Liver (tissue), 9 donors: ENCODE results near the gene MYO9A. TPM values are rescaled to one million over a fixed set of nuclear protein-coding genes. Genes with fewer than 3 reads are reported as not detected.
"Not testable (repeated sequence)": the region's sequence is repeated elsewhere in the genome, so short reads cannot be mapped to it uniquely, and the experiment has no call there.

Source experiments
- DNase-seq: peaks from one replicate; pipeline ENCODE4 v3.0.0-alpha.2; 2017; ENCODE audit warnings: low spot score
- H3K27ac ChIP-seq, 2 donors: one replicate each; pipeline ENCODE4 v1.7.0; 2013; ENCODE audit warnings: inconsistent platforms in 2 of 2, low read length in 2 of 2, control low read depth in 1 of 2, low read depth in 1 of 2, mild to moderate bottlenecking in 1 of 2
- H3K27me3 ChIP-seq, 4 donors: one replicate each; pipeline versions ENCODE4 v1.6.1 to v1.7.0; 2013; ENCODE audit warnings: low read length in 3 of 4, inconsistent platforms in 1 of 4, mild to moderate bottlenecking in 1 of 4, moderate library complexity in 1 of 4; ENCODE audit not compliant: control insufficient read depth in 4 of 4, insufficient read depth in 4 of 4
- H3K36me3 ChIP-seq, 4 donors: one replicate each; pipeline versions ENCODE4 v1.6.1 to v1.7.0; 2013; ENCODE audit warnings: low read length in 3 of 4, mild to moderate bottlenecking in 3 of 4, low read depth in 1 of 4, moderate library complexity in 1 of 4; ENCODE audit not compliant: control insufficient read depth in 4 of 4, insufficient read depth in 3 of 4
- H3K4me1 ChIP-seq, 4 donors: one replicate each; pipeline versions ENCODE4 v1.6.1 to v1.7.0; 2013; ENCODE audit warnings: low read length in 3 of 4, mild to moderate bottlenecking in 3 of 4, moderate library complexity in 1 of 4; ENCODE audit not compliant: control insufficient read depth in 4 of 4, insufficient read depth in 4 of 4
- H3K4me3 ChIP-seq, 3 donors: one replicate each; pipeline versions ENCODE4 v1.6.1 to v1.7.0; 2013; ENCODE audit warnings: low read length in 3 of 3, control low read depth in 1 of 3, low read depth in 1 of 3, mild to moderate bottlenecking in 1 of 3
- H3K9ac ChIP-seq, 2 donors: one replicate each; pipeline ENCODE4 v1.7.0; 2013; ENCODE audit warnings: low read length in 2 of 2, mild to moderate bottlenecking in 2 of 2, moderate library complexity in 2 of 2, control low read depth in 1 of 2, low read depth in 1 of 2
- H3K9me3 ChIP-seq, 4 donors: one replicate each; pipeline versions ENCODE4 v1.6.1 to v1.7.0; 2013; ENCODE audit warnings: low read length in 3 of 4; ENCODE audit not compliant: control insufficient read depth in 4 of 4
- CTCF ChIP-seq: fragments of 150-350 bp; IDR thresholded peaks from 2 replicates; pipeline ENCODE4 v1.5.1; 2017; ENCODE audit warnings: improper control_type of control experiment, low read depth, low read length; ENCODE audit not compliant: missing input control
- EGR1 ChIP-seq, 2 donors: IDR thresholded peaks; 2 replicates each; pipeline ENCODE4 v1.6.1; 2016 to 2018; ENCODE audit warnings: antibody characterized with exemption in 2 of 2, low read depth in 2 of 2
- FOXA1 ChIP-seq: IDR thresholded peaks from 2 replicates; pipeline ENCODE4 v1.6.1; 2016; ENCODE audit warnings: antibody characterized with exemption
- FOXA2 ChIP-seq: IDR thresholded peaks from 2 replicates; pipeline ENCODE4 v1.6.1; 2016; ENCODE audit warnings: antibody characterized with exemption
- GABPA ChIP-seq, 2 donors: IDR thresholded peaks in 1 of 2; conservative IDR thresholded peaks in 1 of 2; 2 replicates each; pipeline ENCODE4 v1.6.1; 2016; ENCODE audit warnings: antibody characterized with exemption in 2 of 2, mild to moderate bottlenecking in 1 of 2, moderate library complexity in 1 of 2
- HNF4A ChIP-seq, 2 donors: conservative IDR thresholded peaks; 2 replicates each; pipeline ENCODE4 v1.6.1; 2016; ENCODE audit warnings: antibody characterized with exemption in 2 of 2, mild to moderate bottlenecking in 2 of 2
- HNF4G ChIP-seq: IDR thresholded peaks from 2 replicates; pipeline ENCODE4 v1.6.1; 2016; ENCODE audit warnings: antibody characterized with exemption
- JUND ChIP-seq, 2 donors: IDR thresholded peaks; 2 replicates each; pipeline ENCODE4 v1.6.1; 2016; ENCODE audit warnings: antibody characterized with exemption in 2 of 2
- MAX ChIP-seq: IDR thresholded peaks from 2 replicates; pipeline ENCODE4 v1.6.1; 2016; ENCODE audit warnings: antibody characterized with exemption
- NR2F2 ChIP-seq: IDR thresholded peaks from 2 replicates; pipeline ENCODE4 v1.6.1; 2016; ENCODE audit warnings: antibody characterized with exemption
- RAD21 ChIP-seq, 2 donors: IDR thresholded peaks; 2 replicates each; pipeline ENCODE4 v1.6.1; 2016; ENCODE audit warnings: antibody characterized with exemption in 2 of 2, mild to moderate bottlenecking in 2 of 2
- RXRA ChIP-seq, 2 donors: IDR thresholded peaks; 2 replicates each; pipeline ENCODE4 v1.6.1; 2017 to 2018; ENCODE audit warnings: antibody characterized with exemption in 2 of 2, mild to moderate bottlenecking in 1 of 2
- SP1 ChIP-seq: IDR thresholded peaks from 2 replicates; pipeline ENCODE4 v1.6.1; 2018; ENCODE audit warnings: antibody characterized with exemption, mild to moderate bottlenecking
- TAF1 ChIP-seq: conservative IDR thresholded peaks from 2 replicates; pipeline ENCODE4 v1.6.1; 2016; ENCODE audit warnings: antibody characterized with exemption, mild to moderate bottlenecking
- YY1 ChIP-seq: IDR thresholded peaks from 2 replicates; pipeline ENCODE4 v1.6.1; 2016; ENCODE audit warnings: antibody characterized with exemption, mild to moderate bottlenecking
- ZBTB33 ChIP-seq: IDR thresholded peaks from 2 replicates; pipeline ENCODE4 v1.6.1; 2016; ENCODE audit warnings: antibody characterized with exemption
- WGBS: extraction: QIAGEN DNeasy Blood & Tissue Kit; methylation state at CpG from one replicate; pipeline ENCODE4 v1.1.7; 2013; 5-methylcytosine and 5-hydroxymethylcytosine counted together
- polyA plus RNA-seq, 2 donors: library from polyadenylated mRNA; stranded (reverse) in 1 of 2; unstranded in 1 of 2; fragments of 200-250 nt in 1 of 2; fragments of >200 nt in 1 of 2; fragmentation: Nextera tagmentation in 1 of 2; extraction: Ambion mirVana in 1 of 2; gene quantifications; one replicate each; pipeline versions ENCODE4 v1.2.1 to v1.2.3, GENCODE V29; 2013 to 2015
- total RNA-seq, 2 donors: library from RNA; depleted of rRNA; stranded (reverse); fragments of >200 nt; gene quantifications; one replicate each; pipeline ENCODE4 v1.2.3, GENCODE V29; 2014
- TF ChIP-seq, protein P1 (sequence below): IDR thresholded peaks from 2 replicates; pipeline ENCODE4 v1.6.1; 2016; ENCODE audit warnings: antibody characterized with exemption
- TF ChIP-seq, protein P2 (sequence below): IDR thresholded peaks from 2 replicates; pipeline ENCODE4 v1.6.1; 2016; ENCODE audit warnings: antibody characterized with exemption, mild to moderate bottlenecking
- donor health status: healthy.
- donor health status: healthy.
- donor health status: healthy.
- donor health status: healthy.
- donor health status: healthy.

MYO9A gene
- total and polyA plus RNA-seq, 4 donors = 1.4 to 14.9 (median 8.4) TPM

DNA sequence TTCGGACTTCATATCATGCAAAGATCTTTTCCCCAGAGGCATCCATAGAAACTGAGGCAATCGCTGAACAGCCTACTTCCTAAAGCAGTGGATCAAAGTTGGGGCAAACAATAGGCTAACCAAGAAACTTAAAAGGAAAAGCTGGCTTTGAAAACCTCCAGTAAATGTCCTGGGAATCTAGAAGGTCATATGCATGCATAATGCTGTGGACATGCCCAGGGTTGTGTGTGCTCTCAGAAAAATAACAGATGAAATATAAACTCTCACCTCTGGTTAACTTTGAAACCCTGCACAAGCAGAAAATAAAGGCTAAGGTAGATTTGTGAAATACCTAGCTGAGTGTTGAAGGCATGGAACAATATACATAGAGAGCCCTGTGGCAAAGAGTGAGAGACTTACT is 96.3 kb downstream of the MYO9A start:
- TF ChIP-seq JUND (IDR thresholded peaks at IDR 0.05) (no peak), EGR1 (IDR thresholded peaks at IDR 0.05; ENCODE audit: low read depth in 2 of 2) (no peak), FOXA1 (no peak), YY1 (no peak), HNF4A (conservative IDR thresholded peaks at IDR 0.05) (no peak), RXRA (IDR thresholded peaks at IDR 0.05) (no peak), HNF4G (no peak), GABPA (IDR thresholded peaks at IDR 0.05 in 1 of 2, conservative IDR thresholded peaks at IDR 0.05 in 1 of 2) (no peak), SP1 (no peak), MAX (no peak), TAF1 (no peak), NR2F2 (no peak), FOXA2 (no peak), RAD21 (IDR thresholded peaks at IDR 0.05) (no peak), CTCF (no peak)
- TF ChIP-seq, protein P1, sequence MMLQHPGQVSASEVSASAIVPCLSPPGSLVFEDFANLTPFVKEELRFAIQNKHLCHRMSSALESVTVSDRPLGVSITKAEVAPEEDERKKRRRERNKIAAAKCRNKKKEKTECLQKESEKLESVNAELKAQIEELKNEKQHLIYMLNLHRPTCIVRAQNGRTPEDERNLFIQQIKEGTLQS = no peak
- TF ChIP-seq, protein P2, sequence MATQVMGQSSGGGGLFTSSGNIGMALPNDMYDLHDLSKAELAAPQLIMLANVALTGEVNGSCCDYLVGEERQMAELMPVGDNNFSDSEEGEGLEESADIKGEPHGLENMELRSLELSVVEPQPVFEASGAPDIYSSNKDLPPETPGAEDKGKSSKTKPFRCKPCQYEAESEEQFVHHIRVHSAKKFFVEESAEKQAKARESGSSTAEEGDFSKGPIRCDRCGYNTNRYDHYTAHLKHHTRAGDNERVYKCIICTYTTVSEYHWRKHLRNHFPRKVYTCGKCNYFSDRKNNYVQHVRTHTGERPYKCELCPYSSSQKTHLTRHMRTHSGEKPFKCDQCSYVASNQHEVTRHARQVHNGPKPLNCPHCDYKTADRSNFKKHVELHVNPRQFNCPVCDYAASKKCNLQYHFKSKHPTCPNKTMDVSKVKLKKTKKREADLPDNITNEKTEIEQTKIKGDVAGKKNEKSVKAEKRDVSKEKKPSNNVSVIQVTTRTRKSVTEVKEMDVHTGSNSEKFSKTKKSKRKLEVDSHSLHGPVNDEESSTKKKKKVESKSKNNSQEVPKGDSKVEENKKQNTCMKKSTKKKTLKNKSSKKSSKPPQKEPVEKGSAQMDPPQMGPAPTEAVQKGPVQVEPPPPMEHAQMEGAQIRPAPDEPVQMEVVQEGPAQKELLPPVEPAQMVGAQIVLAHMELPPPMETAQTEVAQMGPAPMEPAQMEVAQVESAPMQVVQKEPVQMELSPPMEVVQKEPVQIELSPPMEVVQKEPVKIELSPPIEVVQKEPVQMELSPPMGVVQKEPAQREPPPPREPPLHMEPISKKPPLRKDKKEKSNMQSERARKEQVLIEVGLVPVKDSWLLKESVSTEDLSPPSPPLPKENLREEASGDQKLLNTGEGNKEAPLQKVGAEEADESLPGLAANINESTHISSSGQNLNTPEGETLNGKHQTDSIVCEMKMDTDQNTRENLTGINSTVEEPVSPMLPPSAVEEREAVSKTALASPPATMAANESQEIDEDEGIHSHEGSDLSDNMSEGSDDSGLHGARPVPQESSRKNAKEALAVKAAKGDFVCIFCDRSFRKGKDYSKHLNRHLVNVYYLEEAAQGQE = no peak
- Histone ChIP-seq H3K4me1 (no peaks in the 10 kb centered on the region), H3K9me3 (no peaks in the 10 kb centered on the region), H3K9ac (no peak overlapping the region), H3K27me3 (no peaks in the 10 kb centered on the region), H3K4me3 (no peak overlapping the region), H3K36me3 (peaks cover 0 to 3% (median 0%) of the 10 kb centered on the region in 4 donors), H3K27ac (no peak overlapping the region)
- DNase-seq = no peak
- WGBS = 93% methylated on average over 2 of the region's 2 CpGs

DNA sequence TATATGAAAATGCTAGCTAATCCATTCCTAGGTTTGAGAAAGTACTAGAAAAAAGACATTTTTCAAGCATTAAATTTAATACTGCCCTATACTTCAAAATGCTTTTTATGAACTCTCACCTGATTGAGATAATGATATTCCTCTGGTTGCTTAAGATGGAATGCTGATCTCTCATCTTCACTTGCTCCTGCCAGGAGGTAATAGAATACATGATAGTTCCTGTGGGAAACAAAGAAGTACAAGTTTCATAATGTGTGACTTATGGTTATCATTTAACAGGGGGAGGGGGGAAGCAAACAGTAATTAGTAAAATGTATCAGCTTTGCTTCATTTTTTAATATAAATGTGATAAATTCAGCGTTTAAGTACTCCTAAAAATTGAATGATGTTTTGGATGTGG is 97.2 kb downstream of the MYO9A start:
- Histone ChIP-seq H3K36me3 (peaks cover 0 to 3% (median 0%) of the 10 kb centered on the region in 4 donors), H3K9ac (no peak overlapping the region), H3K27me3 (no peaks in the 10 kb centered on the region), H3K27ac (no peak overlapping the region), H3K4me1 (no peaks in the 10 kb centered on the region), H3K4me3 (no peak overlapping the region), H3K9me3 (no peaks in the 10 kb centered on the region)
- TF ChIP-seq GABPA (IDR thresholded peaks at IDR 0.05 in 1 of 2, conservative IDR thresholded peaks at IDR 0.05 in 1 of 2) (no peak), TAF1 (no peak), SP1 (no peak), JUND (IDR thresholded peaks at IDR 0.05) (no peak), ZBTB33 (no peak)
- DNase-seq = no peak
- 90% methylated on average over 1 of the region's 1 CpG for WGBS

- H3K27me3 ChIP-seq, H3K4me3 ChIP-seq, H3K27ac ChIP-seq, H3K36me3 ChIP-seq, H3K4me1 ChIP-seq, H3K9me3 ChIP-seq, DNase-seq, H3K9ac ChIP-seq: not testable (repeated sequence)
- 96% methylated on average over 3 of the region's 3 CpGs for WGBS
Measured at GRCh38 chr15:72014555-72014954, 103.4 kb downstream of the MYO9A start.
